ENCODE measurements around the gene VAPA. TPM values are rescaled to one million over a fixed set of nuclear protein-coding genes. Genes with fewer than 3 reads are reported as not detected.

Gene VAPA
- polyA plus RNA-seq, 3 donors = 106 to 393 (median 334) TPM

DNA sequence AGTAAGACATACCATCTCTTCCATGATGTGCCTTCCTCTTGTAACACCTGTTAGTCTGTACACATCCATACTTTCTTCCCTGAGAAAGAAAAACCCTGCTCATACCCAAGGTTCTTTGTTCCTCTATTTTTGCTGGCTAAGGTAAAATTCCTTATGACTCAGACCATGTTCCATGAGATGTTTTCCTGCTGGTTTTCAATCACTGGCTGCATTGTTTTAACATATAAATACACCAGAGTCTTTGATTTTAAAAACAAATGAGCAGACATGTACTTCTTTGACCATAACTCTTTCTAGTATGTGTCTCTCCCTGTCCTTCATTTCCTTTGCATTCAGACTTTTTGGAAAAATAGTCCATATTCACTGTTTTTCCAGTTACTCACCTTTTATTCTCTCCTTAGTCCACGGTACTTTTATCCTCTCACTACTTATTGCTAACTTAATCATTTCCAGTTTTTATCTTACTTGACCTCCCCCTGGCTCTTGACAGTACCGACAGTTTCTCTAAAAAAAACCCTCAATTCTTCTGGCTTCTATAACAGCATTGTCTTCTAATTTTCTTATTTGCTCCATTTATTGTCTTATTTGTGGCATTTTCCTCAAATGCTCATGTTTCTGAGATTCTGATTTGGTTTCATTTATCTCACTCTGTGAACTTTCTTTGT, 4.3 kb downstream of the VAPA start:
- H3K27me3 ChIP-seq (ENCODE audit: control insufficient read depth in 2 of 2, insufficient read depth in 2 of 2, low read length in 2 of 2) = no peaks in the 10 kb centered on the region
- H3K79me2 ChIP-seq (ENCODE audit: insufficient read depth, low read length) = peaks cover 92% of the 10 kb centered on the region
- H3K9ac ChIP-seq (ENCODE audit: insufficient read depth, low read length, poor library complexity, severe bottlenecking) = no peak overlapping the region
- Mint-ChIP-seq H3K27me3 (ENCODE audit: low read depth in 3 of 3) (no peaks in the 10 kb centered on the region), H3K4me1 (peaks cover 22% of the 10 kb centered on the region), H3K4me3 (no peak overlapping the region), H3K27ac (no peak overlapping the region), H3K9me3 (no peaks in the 10 kb centered on the region), H3K36me3 (peaks cover 0 to 3% of the 10 kb centered on the region in 2 donors)
- H3K36me3 ChIP-seq (replicated peaks in 1 of 2; ENCODE audit: control insufficient read depth in 1 of 2, insufficient read depth in 2 of 2, low read length in 2 of 2) = no peaks in the 10 kb centered on the region
- no peak overlapping the region for H3K4me3 ChIP-seq (replicated peaks in 1 of 3; ENCODE audit: low read depth in 2 of 3, low read length in 3 of 3)
- H4K20me1 ChIP-seq (ENCODE audit: insufficient read depth, low read length) = peaks cover 85% of the 10 kb centered on the region
- DNase-seq = peak in 2 of 3 donors; percentile 34 to 40
- no peak overlapping the region for H2AFZ ChIP-seq (ENCODE audit: insufficient read depth, low read depth, low read length, poor library complexity, severe bottlenecking)
- WGBS (ENCODE audit: insufficient coverage) = 39% methylated on average over 2 of the region's 2 CpGs
- H3K9me3 ChIP-seq (replicated peaks in 1 of 2; ENCODE audit: control insufficient read depth in 1 of 2, insufficient read depth in 1 of 2, low read length in 2 of 2) = no peaks in the 10 kb centered on the region
- H3K4me1 ChIP-seq (ENCODE audit: control insufficient read depth in 1 of 2, insufficient read depth in 2 of 2, low read length in 2 of 2) = peaks cover 37 to 69% of the 10 kb centered on the region in 2 donors
- peak overlapping the region; percentile 26 for H3K4me2 ChIP-seq (replicated peaks; ENCODE audit: extremely low read depth, low read length, poor library complexity, severe bottlenecking)
- TF ChIP-seq, protein P1, sequence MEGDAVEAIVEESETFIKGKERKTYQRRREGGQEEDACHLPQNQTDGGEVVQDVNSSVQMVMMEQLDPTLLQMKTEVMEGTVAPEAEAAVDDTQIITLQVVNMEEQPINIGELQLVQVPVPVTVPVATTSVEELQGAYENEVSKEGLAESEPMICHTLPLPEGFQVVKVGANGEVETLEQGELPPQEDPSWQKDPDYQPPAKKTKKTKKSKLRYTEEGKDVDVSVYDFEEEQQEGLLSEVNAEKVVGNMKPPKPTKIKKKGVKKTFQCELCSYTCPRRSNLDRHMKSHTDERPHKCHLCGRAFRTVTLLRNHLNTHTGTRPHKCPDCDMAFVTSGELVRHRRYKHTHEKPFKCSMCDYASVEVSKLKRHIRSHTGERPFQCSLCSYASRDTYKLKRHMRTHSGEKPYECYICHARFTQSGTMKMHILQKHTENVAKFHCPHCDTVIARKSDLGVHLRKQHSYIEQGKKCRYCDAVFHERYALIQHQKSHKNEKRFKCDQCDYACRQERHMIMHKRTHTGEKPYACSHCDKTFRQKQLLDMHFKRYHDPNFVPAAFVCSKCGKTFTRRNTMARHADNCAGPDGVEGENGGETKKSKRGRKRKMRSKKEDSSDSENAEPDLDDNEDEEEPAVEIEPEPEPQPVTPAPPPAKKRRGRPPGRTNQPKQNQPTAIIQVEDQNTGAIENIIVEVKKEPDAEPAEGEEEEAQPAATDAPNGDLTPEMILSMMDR (IDR thresholded peaks at IDR 0.05) = no peak
- H3K27ac ChIP-seq (ENCODE audit: low read depth in 1 of 2, low read length in 2 of 2) = peak overlapping the region in 1 of 2 donors; percentile 15
- intact Hi-C loops (cut with micrococcal nuclease) = loop anchor here (10.0 kb wide), 1 partner anchor 213 kb away; the partner anchor contains the start of gene RAB31 (in 2 of the 2)

DNA sequence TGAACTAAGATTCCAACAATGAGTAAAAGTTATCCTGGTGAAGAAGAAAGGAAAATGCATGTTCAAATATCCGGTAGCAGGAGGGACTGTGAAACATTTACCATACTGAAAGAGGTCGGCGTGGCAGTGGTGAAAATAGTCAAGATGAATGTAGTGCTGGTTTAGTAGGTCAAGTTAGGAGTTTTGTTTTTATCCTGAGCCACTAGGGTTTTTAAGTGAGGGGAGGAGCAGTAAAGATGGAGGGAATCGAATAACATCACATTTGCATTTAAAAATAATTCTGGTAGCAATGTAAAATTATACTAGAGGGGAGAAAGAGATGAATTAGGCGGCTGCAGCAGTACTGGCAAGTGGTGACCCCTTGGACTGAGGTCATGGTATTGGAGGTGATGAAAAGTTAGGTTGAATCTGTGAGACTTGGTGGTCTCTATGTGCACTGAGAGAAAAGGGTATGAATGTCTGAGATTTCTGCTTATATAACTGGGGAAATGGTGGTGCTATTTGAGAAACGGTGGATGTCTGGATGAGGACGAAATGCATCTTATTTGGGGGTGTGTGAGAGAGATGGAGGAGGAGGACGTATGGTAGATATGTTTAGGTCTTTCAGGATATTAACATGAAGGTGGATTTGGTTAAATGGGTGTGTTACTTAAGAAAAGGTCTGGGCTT, 5.9 kb downstream of the VAPA start:
- Histone ChIP-seq H3K79me2 (ENCODE audit: insufficient read depth, low read length) (peaks cover 100% of the 10 kb centered on the region), H3K36me3 (replicated peaks in 1 of 2; ENCODE audit: control insufficient read depth in 1 of 2, insufficient read depth in 2 of 2, low read length in 2 of 2) (no peaks in the 10 kb centered on the region), H3K27ac (ENCODE audit: low read depth in 1 of 2, low read length in 2 of 2) (no peak overlapping the region), H3K4me2 (replicated peaks; ENCODE audit: extremely low read depth, low read length, poor library complexity, severe bottlenecking) (no peak overlapping the region), H3K9me3 (replicated peaks in 1 of 2; ENCODE audit: control insufficient read depth in 1 of 2, insufficient read depth in 1 of 2, low read length in 2 of 2) (no peaks in the 10 kb centered on the region), H3K9ac (ENCODE audit: insufficient read depth, low read length, poor library complexity, severe bottlenecking) (no peak overlapping the region), H3K4me3 (replicated peaks in 1 of 3; ENCODE audit: low read depth in 2 of 3, low read length in 3 of 3) (no peak overlapping the region), H3K27me3 (ENCODE audit: control insufficient read depth in 2 of 2, insufficient read depth in 2 of 2, low read length in 2 of 2) (no peaks in the 10 kb centered on the region), H3K4me1 (ENCODE audit: control insufficient read depth in 1 of 2, insufficient read depth in 2 of 2, low read length in 2 of 2) (peaks cover 35 to 66% of the 10 kb centered on the region in 2 donors), H2AFZ (ENCODE audit: insufficient read depth, low read depth, low read length, poor library complexity, severe bottlenecking) (no peak overlapping the region), H4K20me1 (ENCODE audit: insufficient read depth, low read length) (peaks cover 100% of the 10 kb centered on the region)
- H3K27ac Mint-ChIP-seq = no peak overlapping the region
- no peaks in the 10 kb centered on the region for H3K27me3 Mint-ChIP-seq (ENCODE audit: low read depth in 3 of 3)
- intact Hi-C loops (cut with micrococcal nuclease) = loop anchor here (10.0 kb wide), 1 partner anchor 215 kb away; the partner anchor contains the start of gene RAB31 (in 2 of the 2)
- WGBS (ENCODE audit: insufficient coverage) = 90% methylated on average over 6 of the region's 8 CpGs
- H3K36me3 Mint-ChIP-seq = peaks cover 3 to 4% of the 10 kb centered on the region in 2 donors
- DNase-seq = no peak
- no peak overlapping the region for H3K4me3 Mint-ChIP-seq
- TF ChIP-seq, protein P1 (IDR thresholded peaks at IDR 0.05) = no peak
- H3K9me3 Mint-ChIP-seq = no peaks in the 10 kb centered on the region
- peaks cover 34% of the 10 kb centered on the region for H3K4me1 Mint-ChIP-seq

Data from CD14-positive monocyte (primary cell).